ENCODE data around the gene PER2.

PER2 gene

GRCh38 chr2:238235856-238236255, 52.6 kb downstream of the PER2 start:
- in situ Hi-C loops (cut with MboI; ENCODE audit: low sequenced_read_pairs): no loop called here

DNA sequence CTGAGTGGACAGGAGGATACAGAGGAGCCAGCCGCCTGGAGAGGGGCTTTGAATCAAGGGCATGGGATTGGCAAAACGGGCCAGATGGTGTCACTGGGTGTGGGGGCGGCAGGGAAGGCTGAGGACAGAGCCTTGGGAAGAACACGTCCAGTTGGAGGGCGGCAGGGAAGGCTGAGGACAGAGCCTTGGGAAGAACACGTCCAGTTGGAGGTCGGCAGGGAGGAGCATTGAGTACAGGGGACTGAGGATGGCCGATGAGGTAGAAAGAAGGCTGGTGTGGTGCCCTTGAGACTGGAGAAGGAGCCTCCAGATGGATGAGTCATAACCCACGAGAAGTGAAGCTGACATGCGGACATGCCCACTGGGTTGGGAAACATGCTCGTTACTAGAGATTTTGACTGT, 53.1 kb downstream of the PER2 start:
- in situ Hi-C loops (cut with MboI; ENCODE audit: low sequenced_read_pairs): no loop called here

GRCh38 chr2:238233625-238234024, 54.8 kb downstream of the PER2 start:
- in situ Hi-C loops (cut with MboI; ENCODE audit: low sequenced_read_pairs): no loop called here

- in situ Hi-C loops (cut with MboI; ENCODE audit: low sequenced_read_pairs): no loop called here
Measured at GRCh38 chr2:238231809-238232208, 56.6 kb downstream of the PER2 start.

DNA sequence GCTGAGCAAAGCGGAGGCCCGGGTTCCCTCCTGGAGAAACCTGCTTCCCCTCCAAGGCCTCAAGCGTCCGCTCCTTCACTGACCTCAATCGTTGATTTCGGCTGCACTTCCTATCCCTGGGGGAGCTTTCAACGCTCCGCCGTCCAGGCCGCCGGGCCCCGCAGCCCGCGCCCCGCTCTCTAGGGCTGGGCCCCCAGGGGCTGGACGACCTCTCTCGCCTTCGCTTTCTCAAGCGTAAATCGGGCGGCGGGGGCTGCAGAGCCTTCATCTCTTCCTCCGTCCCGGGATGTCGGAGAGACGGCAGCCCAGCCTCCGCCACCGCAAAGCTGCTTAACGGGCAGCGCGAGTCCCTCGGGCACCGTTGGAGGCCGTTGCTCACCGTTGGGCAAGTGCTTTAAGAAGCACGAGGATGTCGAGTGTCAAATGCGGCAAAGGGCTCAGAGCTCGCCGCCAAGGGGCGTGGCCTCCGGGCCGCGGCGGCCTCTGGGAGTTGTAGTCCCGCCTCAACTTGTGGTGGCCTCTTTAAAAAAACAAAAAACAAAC, 57.1 kb downstream of the PER2 start:
- in situ Hi-C loops (cut with MboI; ENCODE audit: low sequenced_read_pairs): no loop called here

DNA sequence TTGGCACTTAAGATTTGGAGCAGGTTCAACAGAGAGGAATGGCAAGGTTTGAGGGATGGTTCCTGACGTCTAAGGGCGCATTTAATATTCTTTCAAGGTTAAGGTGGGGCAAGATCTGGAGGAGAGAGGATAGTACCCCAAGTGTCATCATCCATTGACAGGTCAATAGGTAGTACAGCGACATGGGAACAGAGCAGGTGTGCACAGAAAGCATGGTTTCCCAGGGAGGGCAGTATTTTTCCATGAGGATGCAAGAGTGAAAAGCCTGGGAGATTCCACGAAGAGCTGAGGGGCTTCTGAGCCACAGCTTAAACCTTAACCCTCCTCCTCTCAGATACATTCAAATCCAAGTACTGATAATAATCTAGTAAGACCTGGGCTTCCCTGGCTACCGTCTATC, 57.7 kb downstream of the PER2 start:
- in situ Hi-C loops (cut with MboI; ENCODE audit: low sequenced_read_pairs): no loop called here

DNA sequence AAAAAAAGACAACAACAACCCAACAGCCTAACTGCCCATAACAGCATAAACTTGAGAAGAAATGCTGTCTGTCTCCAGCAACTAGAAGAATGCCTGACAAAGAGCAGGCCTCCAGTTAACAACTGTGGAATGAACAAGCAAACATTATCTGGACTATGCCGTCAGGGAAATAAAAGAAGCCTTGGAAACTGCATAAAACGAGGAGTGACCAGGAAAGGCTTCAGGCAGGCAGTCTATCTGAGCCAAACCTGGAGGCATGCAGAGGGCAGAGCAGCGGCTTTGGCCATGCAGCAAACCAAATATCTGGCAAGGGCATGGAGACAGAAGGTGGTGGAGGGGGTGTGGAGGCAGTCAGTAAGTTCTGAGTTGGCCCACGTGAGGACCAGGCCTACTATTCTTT, 59.7 kb downstream of the PER2 start:
- in situ Hi-C loops (cut with MboI; ENCODE audit: low sequenced_read_pairs): no loop called here

DNA sequence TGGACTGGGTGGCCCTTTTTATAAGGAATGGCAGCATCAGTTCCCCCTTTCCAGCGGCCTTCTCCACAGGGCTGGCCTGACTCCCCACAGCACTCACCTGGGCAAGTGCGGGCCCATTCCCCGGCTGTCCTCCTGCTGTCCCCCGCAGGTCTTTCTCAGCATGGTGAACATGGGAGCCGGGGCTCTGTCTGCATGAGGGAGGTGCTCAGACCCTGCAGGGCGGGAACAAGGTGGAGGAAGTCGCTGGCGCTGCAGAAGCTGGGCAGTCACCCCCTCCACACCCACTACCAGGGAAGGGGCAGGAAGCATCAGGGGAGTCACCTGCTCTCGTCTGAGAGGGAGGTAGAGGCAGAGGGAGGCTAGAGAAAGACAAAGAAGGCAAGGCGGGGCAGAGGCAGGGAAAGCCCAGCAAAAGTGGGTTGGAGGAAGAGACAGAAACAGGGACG, 60.8 kb downstream of the PER2 start:
- in situ Hi-C loops (cut with MboI; ENCODE audit: low sequenced_read_pairs): no loop called here

DNA sequence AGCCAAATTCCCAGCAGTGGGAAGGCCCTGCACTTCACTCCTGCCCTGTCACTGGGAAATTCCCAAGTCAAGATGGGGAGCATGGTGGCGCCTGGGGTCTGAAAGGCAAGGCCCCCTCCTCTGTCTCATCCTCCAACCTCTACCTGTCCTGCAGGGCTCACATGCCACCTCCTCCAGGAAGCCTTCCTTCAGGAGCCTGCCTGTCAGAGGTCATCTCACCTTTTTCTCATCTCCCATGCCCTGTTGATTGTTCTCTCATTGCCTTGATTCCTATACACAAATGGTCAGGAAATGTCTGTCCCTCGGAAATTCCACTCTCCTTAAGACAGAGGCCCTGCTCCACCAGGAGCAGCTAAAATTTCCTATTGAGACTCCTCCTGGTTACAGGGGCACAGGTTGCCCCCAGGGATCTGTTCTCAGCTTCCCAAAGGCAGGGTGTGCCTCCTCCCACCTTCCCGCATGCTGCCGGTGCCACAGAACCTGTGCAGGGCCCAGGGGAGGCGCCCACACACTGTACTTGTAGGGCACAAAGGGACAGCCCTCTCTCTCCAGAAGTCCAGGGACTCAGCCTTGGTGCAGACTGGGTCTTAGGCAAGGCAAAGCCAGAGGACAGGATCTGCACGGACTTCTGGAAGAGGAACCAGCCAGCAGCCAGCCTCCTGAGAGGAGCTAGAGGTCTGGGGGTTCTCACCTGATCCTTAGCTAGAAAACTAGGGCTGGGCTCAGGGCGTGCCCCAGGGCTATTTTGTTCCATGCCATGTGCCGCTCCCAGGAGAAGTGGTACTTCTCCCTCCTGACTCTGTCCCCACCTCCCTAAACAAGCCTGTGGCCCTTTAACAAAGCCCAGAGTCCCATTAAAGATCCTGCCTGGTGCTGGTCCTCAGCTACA, 61.5 kb downstream of the PER2 start:
- in situ Hi-C loops (cut with MboI; ENCODE audit: low sequenced_read_pairs): no loop called here

DNA sequence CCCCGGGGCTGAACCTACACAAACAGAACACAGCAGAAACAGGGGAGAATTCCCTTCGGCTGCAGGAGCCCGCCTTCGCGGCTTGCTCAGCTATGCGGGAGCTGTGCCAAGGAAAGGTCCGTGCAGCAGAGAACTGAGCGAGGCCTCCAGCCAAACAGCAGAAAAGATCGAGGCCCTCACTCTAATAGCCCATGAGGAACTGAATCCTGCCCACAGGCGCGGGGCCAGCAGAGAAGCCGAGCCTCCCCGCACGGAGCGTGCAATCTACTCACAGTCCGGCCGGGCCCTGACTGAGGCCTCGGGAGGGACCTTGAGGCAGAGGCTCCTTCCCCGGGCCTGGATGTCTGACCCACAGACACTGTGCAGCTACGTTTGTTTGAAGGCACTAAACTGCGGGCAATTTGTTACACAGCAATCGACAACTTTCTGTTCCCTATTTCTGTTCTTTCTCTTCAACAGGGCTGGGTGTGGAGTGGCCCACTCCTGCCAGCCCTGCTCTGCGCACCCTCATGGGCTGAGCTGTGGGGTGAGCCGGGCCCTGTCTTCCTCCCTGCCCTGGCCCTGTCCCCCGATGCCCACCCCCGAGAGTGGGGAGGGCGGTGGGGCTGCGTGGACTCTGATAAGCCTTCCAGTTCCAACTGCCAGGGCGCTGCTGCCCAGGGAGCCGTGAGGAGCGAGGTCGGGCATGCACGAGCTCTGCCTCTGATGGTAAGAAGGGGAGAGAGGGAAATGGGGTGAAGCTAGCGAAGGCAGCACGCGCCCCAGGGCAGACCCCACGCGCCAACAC, 62.3 kb downstream of the PER2 start:
- in situ Hi-C loops (cut with MboI; ENCODE audit: low sequenced_read_pairs): no loop called here

GRCh38 chr2:238225121-238225520, 63.3 kb downstream of the PER2 start:
- in situ Hi-C loops (cut with MboI; ENCODE audit: low sequenced_read_pairs): no loop called here

GRCh38 chr2:238224356-238225035, 63.9 kb downstream of the PER2 start:
- in situ Hi-C loops (cut with MboI; ENCODE audit: low sequenced_read_pairs): no loop called here

GRCh38 chr2:238220892-238221521, 67.4 kb downstream of the PER2 start:
- in situ Hi-C loops (cut with MboI; ENCODE audit: low sequenced_read_pairs): no loop called here

DNA sequence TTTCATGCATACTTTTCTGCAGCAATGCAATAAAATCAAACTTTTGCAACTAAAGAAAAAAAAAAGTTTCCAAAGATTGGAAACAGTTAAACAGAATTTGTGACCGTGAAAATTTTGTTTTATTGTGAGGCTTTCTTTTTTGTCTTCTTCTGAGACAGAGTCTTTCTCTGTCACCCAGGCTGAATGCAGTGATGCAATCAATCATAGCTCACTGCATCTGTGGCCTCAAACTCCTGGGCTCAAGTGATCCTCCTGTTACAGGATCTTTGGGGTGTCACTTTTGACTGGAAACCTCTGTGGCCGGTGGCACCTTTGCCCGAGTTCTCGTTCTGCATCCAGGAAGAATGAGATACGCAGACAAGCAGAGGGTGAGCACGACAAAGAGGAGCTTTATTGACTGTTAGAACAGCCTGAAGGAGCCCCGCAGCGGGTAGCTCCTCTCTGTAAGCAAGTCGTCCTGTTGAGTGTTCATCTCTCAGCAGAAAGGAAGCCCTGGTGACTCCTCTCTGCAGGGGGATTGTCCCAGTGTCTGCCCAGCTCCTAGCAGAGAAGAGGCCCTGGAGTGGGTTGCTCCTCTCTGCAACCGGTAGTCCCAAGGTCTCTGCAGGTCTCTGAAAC, 68.0 kb downstream of the PER2 start:
- in situ Hi-C loops (cut with MboI; ENCODE audit: low sequenced_read_pairs): no loop called here

DNA sequence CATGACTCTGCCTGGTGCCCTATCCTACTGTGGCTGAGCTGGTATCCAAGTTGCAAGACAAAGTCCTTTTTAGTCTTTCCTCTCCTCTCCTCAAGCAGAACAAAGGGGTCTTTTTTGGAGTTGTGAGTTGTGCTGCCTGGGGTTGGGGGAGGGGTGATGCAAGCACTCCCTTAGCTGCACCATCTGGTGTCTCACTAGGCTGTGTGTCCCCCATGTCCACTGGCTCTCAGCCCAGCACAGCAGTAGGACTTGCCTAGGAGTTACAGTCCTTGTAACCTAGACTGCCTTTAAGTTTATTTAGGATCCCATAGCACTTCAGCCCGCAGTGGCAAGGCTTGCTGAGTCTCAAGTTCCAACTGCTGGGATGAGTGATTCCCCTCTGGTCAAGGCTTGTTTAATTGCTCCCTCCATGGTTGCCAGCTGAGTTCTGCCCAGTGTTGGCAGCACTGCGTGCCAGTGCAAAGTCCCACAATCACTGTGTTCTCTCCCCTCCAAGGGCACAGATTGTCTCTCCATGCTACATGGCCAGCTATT, 71.7 kb downstream of the PER2 start:
- in situ Hi-C loops (cut with MboI; ENCODE audit: low sequenced_read_pairs): no loop called here

- in situ Hi-C loops (cut with MboI; ENCODE audit: low sequenced_read_pairs): no loop called here
Measured at GRCh38 chr2:238207006-238207405, 81.4 kb downstream of the PER2 start.

DNA sequence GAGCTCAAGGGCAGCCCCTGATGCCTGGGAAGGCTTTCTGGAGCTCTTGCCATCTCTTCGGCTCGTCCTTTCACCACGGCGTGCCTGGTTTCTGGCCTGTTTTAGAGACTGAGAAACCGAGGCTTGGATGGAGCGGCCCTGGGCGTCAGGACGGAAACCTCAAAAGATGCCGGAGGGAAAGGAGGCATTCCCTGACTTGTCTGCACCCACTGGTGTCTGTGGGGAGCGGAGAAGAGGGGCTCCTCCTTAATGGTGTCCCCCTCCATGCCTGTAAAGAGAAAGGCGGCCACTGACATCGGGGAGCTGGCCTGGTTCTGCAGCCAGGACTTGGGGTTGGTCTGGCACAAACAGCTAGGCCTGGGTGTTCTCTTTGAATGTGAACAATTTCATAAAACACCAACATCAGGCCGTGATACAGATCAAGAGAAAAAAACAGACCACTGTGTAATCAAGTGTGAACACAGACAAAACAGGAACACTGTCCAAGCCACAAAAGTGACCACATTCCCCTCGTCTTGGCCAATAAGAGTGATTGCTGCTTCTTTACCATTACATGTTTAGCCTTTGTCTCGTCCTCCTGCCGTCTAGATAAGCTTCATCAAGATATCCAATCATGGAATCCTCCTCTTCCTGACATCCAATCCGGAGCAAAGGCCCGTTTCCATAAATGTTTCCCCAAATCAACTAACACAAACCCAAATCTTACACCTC, 84.3 kb downstream of the PER2 start:
- in situ Hi-C loops (cut with MboI; ENCODE audit: low sequenced_read_pairs): no loop called here

DNA sequence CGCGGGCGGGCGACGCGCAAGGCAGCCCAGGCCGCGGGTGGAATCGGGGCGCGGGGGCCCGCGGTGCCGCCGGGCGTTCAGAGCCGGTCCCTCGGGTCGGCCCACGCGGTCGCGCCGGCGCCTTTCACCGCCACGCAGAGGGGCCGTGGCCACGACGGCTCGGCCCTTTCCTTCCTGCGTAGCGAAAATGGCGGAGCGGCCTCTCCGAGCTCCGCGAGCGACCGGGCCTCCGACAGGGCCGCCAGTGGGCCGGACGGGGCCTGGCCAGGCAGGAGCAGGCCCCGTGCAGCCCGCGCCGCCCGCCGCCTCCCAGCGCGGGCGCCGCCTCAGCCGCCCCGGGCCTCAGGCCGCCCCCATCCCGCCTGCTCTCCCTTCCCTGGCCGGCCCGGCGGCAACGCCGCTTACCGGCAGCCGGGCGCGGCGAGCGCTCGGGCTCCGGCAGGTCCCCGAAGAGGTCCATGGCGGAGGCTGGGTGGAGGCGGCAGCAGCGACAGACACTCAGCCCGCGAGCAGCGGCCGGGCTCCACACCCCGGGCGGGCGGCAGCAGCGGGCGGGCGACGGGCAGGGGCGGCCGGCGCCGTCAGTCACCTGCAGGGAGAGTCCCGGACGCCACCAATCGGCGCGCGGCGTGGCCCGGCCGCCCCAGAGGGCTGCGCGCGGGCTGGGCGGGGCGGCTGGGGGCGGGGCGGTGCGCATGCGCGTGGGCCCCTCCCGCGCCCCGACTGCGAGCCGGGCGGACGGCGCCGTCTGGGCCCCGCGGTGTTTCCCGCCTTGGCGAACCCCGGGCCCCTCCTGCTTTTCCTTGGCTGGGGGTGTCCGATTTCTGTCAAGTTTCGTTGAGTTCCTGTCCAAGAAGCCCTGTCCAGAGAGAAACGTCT, 85.1 kb downstream of the PER2 start, which contains the start of gene ILKAP:
Gene ILKAP (minus strand): TSS at position 602 of the 879 bp plus-strand sequence. CDS start 142 bp downstream, at position 460.
- in situ Hi-C loops (cut with MboI; ENCODE audit: low sequenced_read_pairs): no loop called here

Measured in HL-60/S4 treated with retinoic acid at 250 ng/mL for 4 days and 3 days (cell line).